GM19463 (cell line): Measurements from ENCODE around the gene IL1RL2.

Experiments
- ATAC-seq: cut with Tn5 transposase; IDR thresholded peaks from one replicate; pipeline ENCODE4 v1.9.1; 2021; ENCODE audit warnings: mild to moderate bottlenecking, moderate library complexity; ENCODE audit not compliant: unreplicated experiment

Gene IL1RL2

DNA sequence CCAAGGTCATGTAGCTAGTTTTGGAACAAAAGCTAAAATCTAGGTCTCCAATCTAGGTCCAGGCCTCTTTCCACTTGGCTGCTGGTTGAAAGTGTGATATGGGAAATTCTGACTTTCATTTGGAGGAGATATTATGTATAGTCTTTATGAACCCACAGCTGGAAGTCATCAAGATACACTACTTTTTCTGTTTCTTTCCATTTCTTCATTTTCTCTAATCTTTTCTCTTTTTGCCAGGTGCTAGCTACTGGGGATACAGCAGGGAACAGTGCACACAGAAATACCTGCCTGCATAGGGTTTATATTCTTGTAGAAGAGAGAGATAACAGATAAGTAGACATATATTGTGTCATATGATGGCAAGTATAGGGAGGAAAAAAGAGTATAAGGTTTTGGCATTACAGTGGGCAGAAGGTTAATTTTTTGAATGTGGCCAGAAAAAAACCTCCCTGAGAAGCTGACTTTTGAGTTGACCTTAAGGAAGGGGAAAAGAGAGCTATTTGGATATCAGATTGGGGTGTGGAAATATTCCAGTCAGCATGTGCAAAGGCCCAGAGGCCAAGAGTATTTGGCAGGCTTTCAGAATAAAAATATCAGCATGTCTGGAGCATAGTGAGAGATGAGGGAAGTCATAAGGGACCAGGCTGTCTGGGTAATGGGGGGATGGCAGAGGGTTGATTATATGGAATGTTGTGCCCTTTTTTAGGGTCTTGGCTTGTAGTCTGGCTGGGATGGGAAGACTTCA, 28.6 kb upstream of the IL1RL2 start:
- ATAC-seq, result no peak

DNA sequence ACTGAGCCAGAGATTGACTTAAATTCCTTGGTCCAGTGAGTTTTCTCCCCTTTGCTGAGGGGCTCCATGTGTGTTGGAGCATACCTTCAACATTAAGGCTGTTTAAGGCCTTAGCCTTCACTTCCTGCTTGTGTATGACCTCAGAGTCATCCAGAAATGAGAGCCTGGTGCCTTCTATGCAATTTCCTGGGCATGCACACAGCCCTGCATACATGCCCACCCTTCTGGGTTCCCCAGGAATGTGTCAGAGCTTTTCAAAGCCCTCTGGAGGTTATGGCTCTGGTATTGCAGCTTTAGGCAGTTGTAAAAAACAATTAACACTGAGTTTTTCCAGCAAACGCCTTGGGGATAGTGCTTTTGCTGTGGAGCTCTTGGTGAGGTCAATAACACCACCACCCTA, 27.5 kb upstream of the IL1RL2 start:
- ATAC-seq, result no peak

DNA sequence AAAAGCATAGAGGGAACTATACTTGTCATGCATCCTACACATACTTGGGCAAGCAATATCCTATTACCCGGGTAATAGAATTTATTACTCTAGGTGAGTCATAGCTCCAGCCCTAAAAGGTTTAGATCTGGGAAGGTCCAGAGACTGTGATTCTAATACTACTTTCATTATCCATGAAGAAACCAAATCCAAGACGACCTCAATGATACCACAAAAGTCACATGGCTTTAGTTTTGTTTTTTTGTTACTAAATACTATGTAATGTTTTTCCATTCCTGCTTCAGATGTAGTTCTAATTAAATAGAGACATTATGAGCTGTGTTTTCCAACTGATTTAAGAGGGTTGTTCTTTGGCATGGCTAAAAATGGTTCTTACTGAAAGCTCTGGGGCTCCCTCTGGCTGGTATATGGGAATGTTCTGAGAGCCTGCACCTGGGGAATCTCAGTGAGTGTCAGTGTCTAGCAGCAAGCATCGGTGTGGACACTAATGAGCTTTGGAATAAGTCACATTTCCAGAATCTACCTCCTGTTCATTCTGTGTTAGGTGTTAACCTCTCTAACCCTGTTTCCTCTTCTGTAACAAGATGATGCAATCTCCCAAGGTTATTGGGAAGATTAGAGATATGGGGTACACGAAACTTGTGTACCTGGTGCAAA, 20.5 kb upstream of the IL1RL2 start:
- no peak for ATAC-seq

DNA sequence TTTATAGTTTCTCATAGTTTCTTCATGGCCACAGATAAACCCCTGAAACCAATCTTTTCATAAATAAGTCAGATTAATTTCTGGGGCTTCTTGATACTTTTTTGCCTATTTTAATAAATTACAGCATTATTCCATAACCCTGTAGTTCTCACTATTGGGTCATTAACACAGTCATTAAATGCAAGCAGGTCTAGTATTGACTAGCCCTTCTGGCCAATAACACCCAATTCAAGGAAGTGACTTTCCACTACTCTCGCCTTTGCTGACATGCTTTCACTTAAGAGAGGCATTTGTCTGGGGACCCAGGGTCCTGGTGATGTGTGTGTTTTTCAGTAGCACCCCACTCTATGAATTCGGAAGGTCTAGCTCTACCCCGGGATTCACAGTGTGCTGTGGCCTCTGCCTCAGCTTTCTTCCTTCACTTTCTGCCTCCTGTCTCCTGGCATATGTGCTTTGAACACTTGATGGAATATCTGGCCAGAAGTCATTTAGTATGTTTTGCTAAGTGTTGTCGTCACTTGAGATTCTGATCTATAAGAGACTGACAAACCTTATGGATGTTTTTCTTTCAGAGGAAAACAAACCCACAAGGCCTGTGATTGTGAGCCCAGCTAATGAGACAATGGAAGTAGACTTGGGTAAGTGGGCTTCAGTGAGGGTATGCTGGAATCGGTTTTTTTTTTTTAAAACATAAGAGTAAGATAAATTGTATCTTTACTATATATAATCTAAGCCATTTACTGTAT, 18.6 kb upstream of the IL1RL2 start:
- ATAC-seq, result no peak

DNA sequence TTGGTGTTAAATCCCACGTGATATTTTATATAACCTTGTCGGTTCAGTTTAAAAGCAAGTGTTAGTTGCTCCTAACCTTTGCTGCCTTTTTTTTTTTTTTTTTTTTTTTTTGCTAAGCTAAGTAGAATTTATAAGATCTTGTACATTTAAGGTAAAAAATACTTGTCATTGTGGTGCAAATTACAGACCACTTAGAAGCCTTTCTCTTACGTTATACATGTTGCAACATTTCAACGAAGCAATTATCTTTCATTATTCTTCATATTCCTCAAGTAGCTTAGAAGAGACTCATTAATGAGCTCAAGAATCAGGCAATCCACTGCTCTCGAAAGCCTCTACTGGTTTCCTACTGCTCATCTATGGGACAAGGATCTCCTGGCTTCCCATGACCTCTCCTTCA, 14.9 kb upstream of the IL1RL2 start:
- ATAC-seq, result no peak

DNA sequence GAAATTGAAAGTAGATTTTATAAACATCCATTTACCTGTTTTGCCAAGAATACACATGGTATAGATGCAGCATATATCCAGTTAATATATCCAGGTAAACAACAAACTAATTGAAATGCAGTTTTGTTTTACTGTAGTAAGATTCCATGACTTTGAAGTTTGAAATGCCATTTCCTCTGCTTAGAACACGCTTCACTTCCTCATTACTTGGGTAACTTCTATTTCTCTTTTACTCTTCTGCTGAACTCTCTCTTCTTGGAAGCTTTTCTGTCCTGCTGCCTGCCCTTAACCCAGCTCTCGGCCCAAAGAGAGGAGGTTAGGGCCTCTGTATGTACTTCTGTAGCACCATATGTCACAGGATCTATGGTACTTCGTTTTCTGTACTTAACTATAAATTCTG, 14.1 kb upstream of the IL1RL2 start:
- no peak for ATAC-seq

DNA sequence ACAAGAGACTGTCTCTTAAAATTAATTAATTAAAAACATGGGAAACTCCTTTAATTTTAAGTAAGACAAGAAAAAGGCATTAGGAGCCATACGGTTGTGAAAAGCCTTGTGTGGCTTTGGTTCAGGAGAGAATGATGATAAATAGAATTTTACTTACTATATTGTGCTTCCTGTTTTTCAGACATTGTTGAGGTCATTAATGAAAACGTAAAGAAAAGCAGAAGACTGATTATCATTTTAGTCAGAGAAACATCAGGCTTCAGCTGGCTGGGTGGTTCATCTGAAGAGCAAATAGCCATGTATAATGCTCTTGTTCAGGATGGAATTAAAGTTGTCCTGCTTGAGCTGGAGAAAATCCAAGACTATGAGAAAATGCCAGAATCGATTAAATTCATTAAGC, 10.7 kb upstream of the IL1RL2 start:
- ATAC-seq, result no peak

DNA sequence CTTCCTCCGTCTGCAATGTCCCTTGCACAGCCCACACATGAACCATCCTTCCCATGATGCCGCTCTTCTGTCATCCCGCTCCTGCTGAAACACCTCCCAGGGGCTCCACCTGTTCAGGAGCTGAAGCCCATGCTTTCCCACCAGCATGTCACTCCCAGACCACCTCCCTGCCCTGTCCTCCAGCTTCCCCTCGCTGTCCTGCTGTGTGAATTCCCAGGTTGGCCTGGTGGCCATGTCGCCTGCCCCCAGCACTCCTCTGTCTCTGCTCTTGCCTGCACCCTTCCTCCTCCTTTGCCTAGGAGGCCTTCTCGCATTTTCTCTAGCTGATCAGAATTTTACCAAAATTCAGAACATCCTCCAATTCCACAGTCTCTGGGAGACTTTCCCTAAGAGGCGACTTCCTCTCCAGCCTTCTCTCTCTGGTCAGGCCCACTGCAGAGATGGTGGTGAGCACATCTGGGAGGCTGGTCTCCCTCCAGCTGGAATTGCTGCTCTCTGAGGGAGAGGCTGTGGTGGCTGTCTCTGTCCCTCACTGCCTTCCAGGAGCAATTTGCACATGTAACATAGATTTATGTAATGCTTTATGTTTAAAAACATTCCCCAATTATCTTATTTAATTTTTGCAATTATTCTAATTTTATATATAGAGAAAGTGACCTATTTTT, 8.9 kb upstream of the IL1RL2 start:
- no peak for ATAC-seq

DNA sequence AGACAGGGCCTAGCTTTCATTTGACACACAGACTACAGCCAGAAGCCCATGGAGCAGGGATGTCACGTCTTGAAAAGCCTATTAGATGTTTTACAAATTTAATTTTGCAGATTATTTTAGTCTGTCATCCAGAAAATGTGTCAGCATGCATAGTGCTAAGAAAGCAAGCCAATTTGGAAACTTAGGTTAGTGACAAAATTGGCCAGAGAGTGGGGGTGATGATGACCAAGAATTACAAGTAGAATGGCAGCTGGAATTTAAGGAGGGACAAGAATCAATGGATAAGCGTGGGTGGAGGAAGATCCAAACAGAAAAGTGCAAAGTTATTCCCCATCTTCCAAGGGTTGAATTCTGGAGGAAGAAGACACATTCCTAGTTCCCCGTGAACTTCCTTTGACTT, 7.8 kb upstream of the IL1RL2 start:
- no peak for ATAC-seq

DNA sequence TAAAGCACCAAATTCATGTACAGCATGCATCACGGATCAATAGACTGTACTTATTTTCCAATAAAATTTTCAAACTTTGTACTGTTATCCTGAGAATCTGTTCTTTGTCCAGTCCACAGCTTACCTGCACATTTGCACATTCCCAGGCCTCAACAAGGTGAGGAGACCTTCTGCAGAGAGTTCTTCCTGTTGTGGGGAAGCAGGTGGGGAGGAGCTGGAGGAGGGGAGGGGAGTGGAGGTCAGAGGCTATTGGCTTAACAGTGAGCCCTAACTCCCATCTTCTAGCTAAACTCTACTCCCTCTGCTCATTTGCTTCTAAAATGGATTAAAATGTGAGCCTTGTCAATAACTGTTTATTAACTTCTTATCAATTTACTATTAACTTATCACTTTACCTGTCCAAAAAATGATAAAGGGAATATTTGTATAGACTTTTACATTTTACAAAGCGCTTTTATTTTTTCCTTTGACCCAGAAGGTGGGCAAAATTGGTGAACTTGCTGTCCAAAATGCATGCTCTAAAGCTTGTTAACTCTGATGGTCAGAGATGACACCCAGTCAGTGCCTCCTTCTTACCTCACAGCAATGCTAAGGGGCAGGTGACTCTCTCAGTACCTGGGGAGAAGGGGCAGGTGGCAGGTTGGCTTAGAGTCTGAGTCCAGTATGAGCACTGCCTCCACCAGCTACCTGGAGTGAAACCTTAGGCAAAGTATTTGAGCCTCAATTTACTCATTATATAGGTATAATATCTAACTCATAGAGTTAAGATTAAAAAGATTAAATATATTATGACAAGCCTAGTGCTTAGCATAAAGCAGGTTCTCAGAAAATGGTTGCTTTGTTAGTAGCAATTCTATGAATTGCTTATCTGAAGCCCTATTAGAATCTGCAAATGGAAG, 6.8 kb upstream of the IL1RL2 start:
- no peak for ATAC-seq

DNA sequence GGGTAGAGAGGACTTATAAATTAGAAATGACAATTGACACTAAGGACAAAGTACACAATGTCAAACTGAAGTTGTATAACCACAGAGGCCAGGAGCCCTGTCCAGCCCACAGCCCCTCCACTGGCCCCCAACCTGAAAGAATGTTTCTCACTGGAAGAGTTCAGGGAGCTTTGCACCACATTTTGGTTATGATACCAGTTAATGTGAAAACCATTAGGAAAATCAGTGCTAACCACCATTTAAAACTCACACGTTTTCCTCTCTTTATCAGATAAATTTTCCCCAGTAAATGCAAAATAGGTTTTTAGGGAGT, 6.2 kb upstream of the IL1RL2 start:
- ATAC-seq, result no peak

DNA sequence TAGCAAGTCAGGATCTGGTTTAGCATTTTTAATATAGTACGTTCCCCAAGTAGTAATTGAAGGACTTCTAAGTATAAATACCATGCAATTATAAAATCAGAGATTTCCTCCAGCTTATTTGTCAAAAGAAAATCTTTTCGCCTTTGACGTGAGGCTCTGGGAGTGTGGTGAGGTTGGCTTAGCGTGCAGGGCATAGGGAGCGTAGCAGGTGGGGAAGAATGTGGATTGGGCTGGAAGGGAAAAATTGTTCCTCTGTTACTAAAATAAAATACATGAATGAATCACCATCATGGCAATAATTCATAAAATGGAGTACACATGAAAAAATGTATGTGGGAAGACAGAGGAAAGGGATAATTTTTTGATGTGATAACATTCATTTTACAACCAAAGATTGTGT, 5.4 kb upstream of the IL1RL2 start:
- ATAC-seq, result no peak

DNA sequence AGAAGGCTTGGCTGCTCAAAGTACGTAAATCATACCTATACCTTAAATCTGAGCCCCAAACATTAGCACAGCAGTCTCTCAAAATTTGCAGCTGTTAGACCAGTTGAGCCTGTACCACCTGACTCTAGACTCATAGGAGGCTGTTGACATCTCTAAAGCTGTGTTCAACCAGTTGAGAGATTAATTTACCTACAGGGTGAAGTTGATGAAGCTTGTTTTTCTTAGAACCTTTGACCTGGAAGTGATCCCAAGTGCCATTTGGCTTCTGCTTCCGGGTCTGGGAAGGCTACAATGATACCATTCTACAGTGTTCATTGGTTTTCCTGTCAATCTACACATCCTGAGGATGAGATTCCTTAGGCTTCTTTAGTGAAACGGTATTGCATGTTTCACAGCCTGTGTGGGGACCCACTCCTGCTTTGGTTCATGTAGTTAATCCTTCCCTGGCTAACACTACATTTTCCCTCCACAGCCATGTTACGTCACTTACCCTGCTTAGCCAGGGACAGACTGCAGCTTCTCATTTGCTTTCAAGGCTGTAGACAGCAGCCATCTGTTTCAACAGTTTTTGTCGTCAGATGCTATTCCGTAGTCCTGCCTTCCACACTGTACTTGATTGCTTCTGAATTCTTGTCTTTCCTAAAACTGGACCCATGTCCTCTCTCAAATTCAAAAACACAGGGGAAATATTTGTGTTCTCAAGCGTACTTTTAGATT, 4.7 kb upstream of the IL1RL2 start:
- ATAC-seq, result no peak

DNA sequence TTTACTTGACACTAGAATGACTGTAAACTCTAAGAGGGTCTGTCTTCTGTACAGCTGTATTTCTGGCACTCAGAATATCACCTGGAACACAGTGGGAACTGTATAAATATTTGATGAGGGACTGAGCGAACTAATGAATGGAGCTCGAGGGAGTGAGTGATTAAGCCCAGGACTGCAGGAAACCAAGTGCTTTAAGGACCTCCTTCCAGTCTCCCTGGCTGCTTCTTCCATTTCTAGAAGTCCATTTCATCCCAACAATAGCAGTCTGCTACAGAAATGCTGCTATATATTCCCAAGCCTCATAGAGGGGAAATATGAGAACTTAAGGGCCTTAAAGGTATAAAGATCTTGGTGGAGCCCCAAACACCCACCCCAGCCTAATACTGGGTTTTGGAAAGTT, 2.8 kb upstream of the IL1RL2 start:
- ATAC-seq, result no peak

DNA sequence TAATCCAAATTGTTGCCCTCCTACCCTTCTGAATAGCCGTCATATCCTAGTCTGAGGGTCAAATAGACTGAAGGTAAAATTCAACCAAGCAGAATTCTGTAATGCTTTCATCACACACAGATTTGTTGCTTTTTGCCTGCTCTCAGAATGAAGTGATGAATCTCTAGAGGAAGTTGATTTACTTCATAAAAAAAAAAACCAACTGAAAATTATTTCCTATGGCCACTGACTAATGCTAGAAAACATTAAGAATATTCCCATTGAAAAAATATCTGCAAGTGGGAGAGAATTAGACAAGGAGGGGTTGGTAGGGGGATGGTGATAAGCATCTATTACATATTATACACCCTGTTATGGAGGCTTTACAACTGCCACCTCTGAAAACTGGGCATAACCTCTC, 2.3 kb upstream of the IL1RL2 start:
- ATAC-seq, result no peak

DNA sequence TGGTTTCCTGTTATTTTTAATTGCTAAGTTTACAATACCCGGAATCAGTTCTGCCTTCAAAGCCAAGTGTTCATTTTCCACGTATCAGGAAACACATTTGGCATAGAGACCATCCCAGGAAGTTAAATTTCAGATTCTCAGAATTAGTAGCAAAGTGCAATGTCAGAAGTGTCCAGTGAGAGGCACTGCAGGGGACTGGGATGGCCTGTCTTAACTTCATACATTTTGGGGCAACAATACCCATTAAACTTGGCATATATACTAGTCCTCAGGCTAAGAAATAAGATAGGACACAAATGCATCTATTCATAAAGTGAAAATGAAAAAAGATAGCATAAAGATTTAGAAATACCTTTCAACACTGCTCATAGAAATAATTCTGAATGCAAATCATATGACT, 1.5 kb upstream of the IL1RL2 start:
- no peak for ATAC-seq

DNA sequence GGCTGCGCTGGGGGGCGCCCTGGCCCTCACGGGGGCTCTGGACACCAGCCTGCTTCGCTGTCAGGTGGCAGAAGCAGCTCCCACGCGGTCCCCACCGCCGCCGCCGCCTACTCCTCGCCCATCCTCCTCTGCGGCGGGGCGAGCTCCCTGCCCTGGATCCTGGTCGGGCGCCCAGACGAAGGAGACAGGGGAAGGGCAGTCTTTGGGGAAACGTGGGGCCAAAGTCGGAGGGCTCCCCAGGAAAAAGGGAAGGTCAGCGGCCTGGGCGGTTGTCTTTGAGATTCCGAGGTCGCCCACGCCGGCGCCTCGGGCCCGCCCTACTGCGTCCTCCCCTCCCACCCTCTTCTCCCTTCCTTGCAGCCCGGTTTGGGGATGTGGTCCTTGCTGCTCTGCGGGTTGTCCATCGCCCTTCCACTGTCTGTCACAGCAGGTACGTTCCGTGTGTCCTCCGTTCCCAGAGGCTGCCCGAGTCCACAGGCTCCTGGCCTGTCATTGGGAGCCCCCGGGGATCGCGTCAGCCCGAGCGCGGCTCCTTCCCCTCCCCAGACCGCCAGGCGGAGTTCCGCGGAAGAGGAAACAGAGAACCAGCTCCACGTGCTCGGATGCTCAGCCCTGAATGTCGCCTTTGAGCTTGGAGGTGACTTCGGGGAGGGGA, 800 bp downstream of the IL1RL2 start:
- ATAC-seq, result no peak

DNA sequence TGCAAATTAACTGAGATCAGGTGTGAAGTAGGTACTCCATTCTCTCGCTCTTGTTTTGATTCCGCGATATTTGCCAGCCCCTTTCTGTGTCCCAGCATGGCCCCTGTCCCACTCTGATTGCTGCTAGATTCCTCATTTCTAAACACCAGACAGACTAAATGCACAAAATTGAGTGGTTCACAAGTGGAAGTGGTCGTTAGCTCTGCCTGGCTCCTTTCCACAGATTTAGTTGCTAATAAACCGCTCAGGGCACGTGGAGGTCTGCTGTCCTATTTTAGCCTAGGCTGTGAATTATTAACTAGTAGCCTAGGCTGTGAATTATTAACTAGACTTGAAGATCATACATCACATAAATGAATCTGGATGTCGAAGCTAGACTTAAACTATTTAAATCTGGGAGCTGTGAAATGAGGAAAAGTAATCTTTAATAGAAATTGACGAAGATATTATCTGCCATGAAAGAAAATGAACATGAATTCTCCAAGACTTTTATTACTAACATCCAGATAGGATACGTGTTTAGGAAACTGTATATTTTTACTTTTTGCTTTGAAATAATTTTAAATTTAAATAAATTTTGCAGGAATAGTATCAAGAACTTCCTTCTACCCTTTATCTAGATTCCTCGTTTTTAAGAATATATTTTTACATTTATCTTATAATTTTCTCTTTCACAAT, 3.7 kb downstream of the IL1RL2 start:
- ATAC-seq, result no peak

DNA sequence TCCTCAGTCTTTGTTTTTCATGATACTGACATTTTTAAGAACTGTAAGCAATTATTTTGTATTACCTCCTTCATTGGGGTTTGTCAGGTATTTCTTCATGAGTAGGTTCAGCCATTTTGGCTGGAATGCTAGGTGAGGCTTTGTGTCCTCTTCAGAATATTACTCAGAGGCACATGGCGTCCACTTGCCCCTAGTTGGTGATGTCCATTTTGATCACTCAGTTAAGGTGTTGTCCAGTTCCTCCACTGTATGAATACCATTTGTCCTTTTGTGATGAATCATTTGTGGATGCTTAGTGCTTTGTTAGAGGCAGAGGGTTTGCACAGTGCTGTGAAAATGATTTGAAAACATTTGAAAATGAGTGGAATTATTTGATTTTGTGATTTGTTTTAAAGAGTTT, 4.7 kb downstream of the IL1RL2 start:
- no peak for ATAC-seq
